ENCODE measurements around the gene TTC29.

The TTC29 gene

GRCh38 chr4:146949559-146949958 lies 3.9 kb upstream of the TTC29 start:
- Histone ChIP-seq H3K4me3 (ENCODE audit: low read length) (no peak overlapping the region), H3K9me3 (ENCODE audit: insufficient read depth, low read depth, low read length) (no peaks in the 10 kb centered on the region), H3K9ac (ENCODE audit: low read depth, low read length) (no peak overlapping the region), H3K4me1 (ENCODE audit: insufficient read depth, low read length) (peaks cover 9% of the 10 kb centered on the region), H3K27me3 (ENCODE audit: insufficient read depth, low read length) (peaks cover 13% of the 10 kb centered on the region; the same call in 1 of the 2 replicates), H3K36me3 (ENCODE audit: insufficient read depth, low read depth, low read length) (no peaks in the 10 kb centered on the region), H3K27ac (ENCODE audit: low read length) (no peak overlapping the region)

- Histone ChIP-seq H3K9ac (ENCODE audit: low read depth, low read length) (no peak overlapping the region), H3K27ac (ENCODE audit: low read length) (no peak overlapping the region)
Measured at GRCh38 chr4:146943691-146944375, 1.8 kb downstream of the TTC29 start.

GRCh38 chr4:146932116-146932515 lies 13.5 kb downstream of the TTC29 start:
- peaks cover 9% of the 10 kb centered on the region; the same call in 1 of the 2 replicates for H3K4me1 ChIP-seq (ENCODE audit: insufficient read depth, low read length)
- no peak overlapping the region for H3K4me3 ChIP-seq (ENCODE audit: low read length)
- H3K9me3 ChIP-seq (ENCODE audit: insufficient read depth, low read depth, low read length), result no peaks in the 10 kb centered on the region
- H3K36me3 ChIP-seq (ENCODE audit: insufficient read depth, low read depth, low read length), result no peaks in the 10 kb centered on the region
- H3K27me3 ChIP-seq (ENCODE audit: insufficient read depth, low read length), result no peaks in the 10 kb centered on the region
- no peak overlapping the region for H3K9ac ChIP-seq (ENCODE audit: low read depth, low read length)
- H3K27ac ChIP-seq (ENCODE audit: low read length), result no peak overlapping the region

More at GRCh38 chr4:146943691-146944375, 1.8 kb downstream of the TTC29 start:
- peaks cover 13% of the 10 kb centered on the region; the same call in 1 of the 2 replicates for H3K27me3 ChIP-seq (ENCODE audit: insufficient read depth, low read length)
- H3K4me3 ChIP-seq (ENCODE audit: low read length), result no peak overlapping the region
- no peaks in the 10 kb centered on the region for H3K9me3 ChIP-seq (ENCODE audit: insufficient read depth, low read depth, low read length)
- no peaks in the 10 kb centered on the region for H3K36me3 ChIP-seq (ENCODE audit: insufficient read depth, low read depth, low read length)
- H3K4me1 ChIP-seq (ENCODE audit: insufficient read depth, low read length), result peaks cover 15% of the 10 kb centered on the region

- Histone ChIP-seq H3K27ac (ENCODE audit: low read length) (no peak overlapping the region), H3K36me3 (ENCODE audit: insufficient read depth, low read depth, low read length) (no peaks in the 10 kb centered on the region), H3K9me3 (ENCODE audit: insufficient read depth, low read depth, low read length) (no peaks in the 10 kb centered on the region), H3K4me1 (ENCODE audit: insufficient read depth, low read length) (peaks cover 9% of the 10 kb centered on the region; the same call in 1 of the 2 replicates), H3K4me3 (ENCODE audit: low read length) (no peak overlapping the region), H3K9ac (ENCODE audit: low read depth, low read length) (no peak overlapping the region), H3K27me3 (ENCODE audit: insufficient read depth, low read length) (no peaks in the 10 kb centered on the region)
Measured at GRCh38 chr4:146930673-146931072, 15.0 kb downstream of the TTC29 start.

GRCh38 chr4:146927695-146928094 lies 18.0 kb downstream of the TTC29 start:
- no peak overlapping the region for H3K27ac ChIP-seq (ENCODE audit: low read length)
- H3K4me1 ChIP-seq (ENCODE audit: insufficient read depth, low read length), result peaks cover 9% of the 10 kb centered on the region; the same call in 1 of the 2 replicates
- H3K36me3 ChIP-seq (ENCODE audit: insufficient read depth, low read depth, low read length), result no peaks in the 10 kb centered on the region
- H3K9me3 ChIP-seq (ENCODE audit: insufficient read depth, low read depth, low read length), result no peaks in the 10 kb centered on the region
- no peaks in the 10 kb centered on the region for H3K27me3 ChIP-seq (ENCODE audit: insufficient read depth, low read length)
- H3K9ac ChIP-seq (ENCODE audit: low read depth, low read length), result no peak overlapping the region
- H3K4me3 ChIP-seq (ENCODE audit: low read length), result no peak overlapping the region

GRCh38 chr4:146916479-146917076 lies 29.1 kb downstream of the TTC29 start:
- Histone ChIP-seq H3K27ac (ENCODE audit: low read length) (no peak overlapping the region), H3K9ac (ENCODE audit: low read depth, low read length) (no peak overlapping the region), H3K4me3 (ENCODE audit: low read length) (no peak overlapping the region), H3K36me3 (ENCODE audit: insufficient read depth, low read depth, low read length) (no peaks in the 10 kb centered on the region), H3K4me1 (ENCODE audit: insufficient read depth, low read length) (no peaks in the 10 kb centered on the region), H3K9me3 (ENCODE audit: insufficient read depth, low read depth, low read length) (no peaks in the 10 kb centered on the region), H3K27me3 (ENCODE audit: insufficient read depth, low read length) (no peaks in the 10 kb centered on the region)

GRCh38 chr4:146915132-146915531 lies 30.5 kb downstream of the TTC29 start:
- Histone ChIP-seq H3K27me3 (ENCODE audit: insufficient read depth, low read length) (no peaks in the 10 kb centered on the region), H3K27ac (ENCODE audit: low read length) (no peak overlapping the region), H3K9ac (ENCODE audit: low read depth, low read length) (no peak overlapping the region), H3K36me3 (ENCODE audit: insufficient read depth, low read depth, low read length) (no peaks in the 10 kb centered on the region), H3K4me3 (ENCODE audit: low read length) (no peak overlapping the region), H3K9me3 (ENCODE audit: insufficient read depth, low read depth, low read length) (no peaks in the 10 kb centered on the region), H3K4me1 (ENCODE audit: insufficient read depth, low read length) (no peaks in the 10 kb centered on the region)

GRCh38 chr4:146900295-146900694 lies 45.4 kb downstream of the TTC29 start:
- H3K36me3 ChIP-seq (ENCODE audit: insufficient read depth, low read depth, low read length), result no peaks in the 10 kb centered on the region
- H3K27me3 ChIP-seq (ENCODE audit: insufficient read depth, low read length), result no peaks in the 10 kb centered on the region
- H3K4me1 ChIP-seq (ENCODE audit: insufficient read depth, low read length), result no peaks in the 10 kb centered on the region
- H3K9ac ChIP-seq (ENCODE audit: low read depth, low read length), result no peak overlapping the region
- H3K4me3 ChIP-seq (ENCODE audit: low read length), result no peak overlapping the region
- no peaks in the 10 kb centered on the region for H3K9me3 ChIP-seq (ENCODE audit: insufficient read depth, low read depth, low read length)
- no peak overlapping the region for H3K27ac ChIP-seq (ENCODE audit: low read length)

GRCh38 chr4:146890301-146890700 lies 55.4 kb downstream of the TTC29 start:
- Histone ChIP-seq H3K36me3 (ENCODE audit: insufficient read depth, low read depth, low read length) (no peaks in the 10 kb centered on the region), H3K27me3 (ENCODE audit: insufficient read depth, low read length) (no peaks in the 10 kb centered on the region), H3K4me1 (ENCODE audit: insufficient read depth, low read length) (no peaks in the 10 kb centered on the region), H3K27ac (ENCODE audit: low read length) (no peak overlapping the region), H3K4me3 (ENCODE audit: low read length) (no peak overlapping the region), H3K9ac (ENCODE audit: low read depth, low read length) (no peak overlapping the region), H3K9me3 (ENCODE audit: insufficient read depth, low read depth, low read length) (no peaks in the 10 kb centered on the region)

- Histone ChIP-seq H3K9me3 (ENCODE audit: insufficient read depth, low read depth, low read length) (no peaks in the 10 kb centered on the region), H3K27me3 (ENCODE audit: insufficient read depth, low read length) (no peaks in the 10 kb centered on the region)
Measured at GRCh38 chr4:146883070-146883469, 62.6 kb downstream of the TTC29 start.

GRCh38 chr4:146857298-146857697 lies 88.4 kb downstream of the TTC29 start:
- Histone ChIP-seq H3K36me3 (ENCODE audit: insufficient read depth, low read depth, low read length) (no peaks in the 10 kb centered on the region), H3K9me3 (ENCODE audit: insufficient read depth, low read depth, low read length) (no peaks in the 10 kb centered on the region), H3K4me1 (ENCODE audit: insufficient read depth, low read length) (no peaks in the 10 kb centered on the region), H3K27me3 (ENCODE audit: insufficient read depth, low read length) (no peaks in the 10 kb centered on the region), H3K9ac (ENCODE audit: low read depth, low read length) (no peak overlapping the region), H3K4me3 (ENCODE audit: low read length) (no peak overlapping the region), H3K27ac (ENCODE audit: low read length) (no peak overlapping the region)

More at GRCh38 chr4:146883070-146883469, 62.6 kb downstream of the TTC29 start:
- Histone ChIP-seq H3K4me3 (ENCODE audit: low read length) (no peak overlapping the region), H3K4me1 (ENCODE audit: insufficient read depth, low read length) (no peaks in the 10 kb centered on the region), H3K9ac (ENCODE audit: low read depth, low read length) (no peak overlapping the region), H3K36me3 (ENCODE audit: insufficient read depth, low read depth, low read length) (no peaks in the 10 kb centered on the region), H3K27ac (ENCODE audit: low read length) (no peak overlapping the region)

GRCh38 chr4:146855761-146856160 lies 89.9 kb downstream of the TTC29 start:
- no peaks in the 10 kb centered on the region for H3K27me3 ChIP-seq (ENCODE audit: insufficient read depth, low read length)
- H3K4me3 ChIP-seq (ENCODE audit: low read length), result no peak overlapping the region
- H3K9me3 ChIP-seq (ENCODE audit: insufficient read depth, low read depth, low read length), result no peaks in the 10 kb centered on the region
- no peak overlapping the region for H3K27ac ChIP-seq (ENCODE audit: low read length)
- H3K9ac ChIP-seq (ENCODE audit: low read depth, low read length), result no peak overlapping the region
- no peaks in the 10 kb centered on the region for H3K4me1 ChIP-seq (ENCODE audit: insufficient read depth, low read length)
- H3K36me3 ChIP-seq (ENCODE audit: insufficient read depth, low read depth, low read length), result no peaks in the 10 kb centered on the region
